BE2C (cell line): ENCODE data around the gene ARHGEF4.
"Not testable (repeated sequence)": the region's sequence is repeated elsewhere in the genome, so short reads cannot be mapped to it uniquely, and the experiment has no call there.

Source experiments
- DNase-seq: peaks from one replicate; pipeline ENCODE4 v3.0.0-alpha.2; 2020
- H3K27me3 ChIP-seq: fragments of 250-450 bp; sonication (Bioruptor Pico); 2 replicates; pipeline ENCODE4 v1.5.1; 2020; ENCODE audit warnings: mild to moderate bottlenecking
- H3K36me3 ChIP-seq: fragments of 250-450 bp; sonication (Bioruptor Pico); 2 replicates; pipeline ENCODE4 v1.5.1; 2020; ENCODE audit warnings: mild to moderate bottlenecking
- H3K4me1 ChIP-seq: fragments of 250-450 bp; sonication (Bioruptor Pico); 2 replicates; pipeline ENCODE4 v1.5.1; 2020
- H3K4me3 ChIP-seq: 2 replicates; pipeline ENCODE4 v1.5.1; 2011; ENCODE audit warnings: low read depth, low read length
- H3K9me3 ChIP-seq: fragments of 250-450 bp; sonication (Bioruptor Pico); 2 replicates; pipeline ENCODE4 v1.5.1; 2020
- CTCF ChIP-seq: IDR thresholded peaks from 2 replicates; pipeline ENCODE4 v1.5.1; 2012; ENCODE audit warnings: mild to moderate bottlenecking, low read depth, low read length

Gene ARHGEF4

GRCh38 chr2:130987519-130988425 is 151.1 kb downstream of the ARHGEF4 start:
- DNase-seq, result no peak
- TF ChIP-seq CTCF, result no peak
- H3K27me3 ChIP-seq, result no peaks in the 10 kb centered on the region
- H3K9me3 ChIP-seq, result no peaks in the 10 kb centered on the region
- no peak overlapping the region for H3K4me3 ChIP-seq
- H3K4me1 ChIP-seq, result no peaks in the 10 kb centered on the region
- H3K36me3 ChIP-seq, result no peaks in the 10 kb centered on the region

GRCh38 chr2:130991446-130991845 is 154.7 kb downstream of the ARHGEF4 start:
- H3K36me3 ChIP-seq, H3K4me1 ChIP-seq, H3K27me3 ChIP-seq, H3K9me3 ChIP-seq, H3K4me3 ChIP-seq, DNase-seq: not testable (repeated sequence)

- DNase-seq, H3K4me3 ChIP-seq, H3K4me1 ChIP-seq, H3K36me3 ChIP-seq, H3K27me3 ChIP-seq, H3K9me3 ChIP-seq: not testable (repeated sequence)
Measured at GRCh38 chr2:130992003-130992402, 155.3 kb downstream of the ARHGEF4 start.

- H3K4me3 ChIP-seq, result no peak overlapping the region
- no peaks in the 10 kb centered on the region for H3K9me3 ChIP-seq
- no peaks in the 10 kb centered on the region for H3K27me3 ChIP-seq
- H3K4me1 ChIP-seq, result no peaks in the 10 kb centered on the region
- no peak for TF ChIP-seq CTCF
- DNase-seq, result no peak
- no peaks in the 10 kb centered on the region for H3K36me3 ChIP-seq
Measured at GRCh38 chr2:130996691-130997090, 160.0 kb downstream of the ARHGEF4 start.

GRCh38 chr2:130997198-130997597 is 160.5 kb downstream of the ARHGEF4 start:
- Histone ChIP-seq H3K4me3 (no peak overlapping the region), H3K27me3 (no peaks in the 10 kb centered on the region), H3K4me1 (no peaks in the 10 kb centered on the region), H3K9me3 (no peaks in the 10 kb centered on the region), H3K36me3 (no peaks in the 10 kb centered on the region)
- TF ChIP-seq CTCF, result no peak
- no peak for DNase-seq

GRCh38 chr2:130998561-130998960 is 161.8 kb downstream of the ARHGEF4 start:
- Histone ChIP-seq H3K4me1 (no peaks in the 10 kb centered on the region), H3K27me3 (no peaks in the 10 kb centered on the region), H3K36me3 (no peaks in the 10 kb centered on the region), H3K4me3 (no peak overlapping the region), H3K9me3 (no peaks in the 10 kb centered on the region)
- no peak for DNase-seq
- no peak for TF ChIP-seq CTCF

- H3K4me1 ChIP-seq, result no peaks in the 10 kb centered on the region
- DNase-seq, result no peak
- H3K36me3 ChIP-seq, result no peaks in the 10 kb centered on the region
- H3K9me3 ChIP-seq, result no peaks in the 10 kb centered on the region
- H3K27me3 ChIP-seq, result no peaks in the 10 kb centered on the region
- no peak overlapping the region for H3K4me3 ChIP-seq
- TF ChIP-seq CTCF, result no peak
Measured at GRCh38 chr2:131004446-131005209, 167.9 kb downstream of the ARHGEF4 start.
